Karpas-422 (cell line): ENCODE data around the gene STX11. TPM values are rescaled to one million over a fixed set of nuclear protein-coding genes. Genes with fewer than 3 reads are reported as not detected.

ENCODE experiments used
- DNase-seq: peaks from one replicate; pipeline ENCODE4 v3.0.0-alpha.2; 2015
- H2AFZ ChIP-seq: fragments of 200-600 bp; sonication (generic); 2 replicates; pipeline ENCODE4 v1.6.1; 2014; ENCODE audit warnings: antibody characterized with exemption, low read length, mixed read lengths
- H3K27ac ChIP-seq: fragments of 200-600 bp; sonication (generic); 2 replicates; pipeline ENCODE4 v1.5.1; 2014; ENCODE audit warnings: mild to moderate bottlenecking, low read length, moderate library complexity
- H3K27me3 ChIP-seq: fragments of 200-600 bp; sonication (generic); 2 replicates; pipeline ENCODE4 v1.6.1; 2014; ENCODE audit warnings: low read length, mixed read lengths
- H3K36me3 ChIP-seq: fragments of 200-600 bp; sonication (generic); 2 replicates; pipeline ENCODE4 v1.6.1; 2014; ENCODE audit warnings: low read length, mixed read lengths; ENCODE audit not compliant: insufficient read depth
- H3K4me1 ChIP-seq: fragments of 200-600 bp; sonication (generic); 2 replicates; pipeline ENCODE4 v1.6.1; 2014; ENCODE audit warnings: mild to moderate bottlenecking, low read length, mixed read lengths
- H3K4me2 ChIP-seq: fragments of 200-600 bp; sonication (generic); 2 replicates; pipeline ENCODE4 v1.6.1; 2014; ENCODE audit warnings: low read length, low read depth, mild to moderate bottlenecking; ENCODE audit not compliant: poor library complexity, severe bottlenecking
- H3K4me3 ChIP-seq: fragments of 200-600 bp; sonication (generic); 2 replicates; pipeline ENCODE4 v1.5.1; 2014; ENCODE audit warnings: mild to moderate bottlenecking, antibody characterized with exemption, low read length, mixed read lengths
- H3K79me2 ChIP-seq: fragments of 200-600 bp; sonication (generic); 2 replicates; pipeline ENCODE4 v1.6.1; 2014; ENCODE audit warnings: mild to moderate bottlenecking, low read length, mixed read lengths
- H3K9ac ChIP-seq: fragments of 200-600 bp; sonication (generic); 2 replicates; pipeline ENCODE4 v1.6.0; 2014; ENCODE audit warnings: low read length
- H3K9me2 ChIP-seq: fragments of 200-600 bp; sonication (generic), shearing (Covaris generic); replicated peaks from 2 replicates; pipeline ENCODE4 v1.6.0; 2014; ENCODE audit warnings: mild to moderate bottlenecking, low read length, moderate library complexity; ENCODE audit not compliant: insufficient read depth
- H3K9me3 ChIP-seq: fragments of 300-700, 200-600 bp; sonication (generic); 2 replicates; pipeline ENCODE4 v1.6.1; 2014; ENCODE audit warnings: low read length, mixed read lengths
- H4K20me1 ChIP-seq: fragments of 200-600 bp; sonication (generic); 2 replicates; pipeline ENCODE4 v1.6.1; 2014; ENCODE audit warnings: mild to moderate bottlenecking, antibody characterized with exemption, low read length, low read depth; ENCODE audit not compliant: insufficient read depth
- total RNA-seq: library from RNA; depleted of rRNA; stranded (reverse); fragments of >200 nt; shearing (Covaris generic); gene quantifications from 2 replicates; pipeline ENCODE4 v1.2.3, GENCODE V29; 2014; ENCODE audit warnings: low replicate concordance

STX11 gene
- total RNA-seq, 1 experiment from 2014 or later = not detected

DNA sequence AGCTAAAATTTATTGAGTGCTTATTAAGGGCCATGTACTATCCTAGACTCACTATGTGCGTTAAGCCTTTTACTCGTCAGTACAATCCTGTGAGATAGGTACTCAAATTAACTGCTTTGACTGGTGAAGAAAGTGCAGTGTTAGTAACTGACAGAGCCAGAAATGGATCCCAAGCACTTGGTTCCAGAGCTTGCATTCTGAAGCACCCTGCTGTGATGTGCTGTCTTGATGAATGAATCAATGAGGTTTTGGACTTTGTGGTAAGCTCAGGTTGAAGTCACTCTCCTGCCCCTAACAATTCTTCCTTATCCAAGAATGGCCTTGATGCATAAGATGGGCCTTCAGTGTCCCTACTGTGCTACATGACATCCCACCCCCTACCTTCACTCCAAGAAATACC is 3.7 kb downstream of the STX11 start:
- H4K20me1 ChIP-seq = no peaks in the 10 kb centered on the region
- H3K4me1 ChIP-seq = peaks cover 12% of the 10 kb centered on the region; the same call in 1 of the 2 replicates
- no peaks in the 10 kb centered on the region for H3K9me2 ChIP-seq
- H2AFZ ChIP-seq = no peak overlapping the region
- no peaks in the 10 kb centered on the region for H3K9me3 ChIP-seq
- H3K36me3 ChIP-seq = no peaks in the 10 kb centered on the region
- H3K4me3 ChIP-seq = no peak overlapping the region
- no peak overlapping the region for H3K27ac ChIP-seq
- no peak overlapping the region for H3K9ac ChIP-seq
- no peaks in the 10 kb centered on the region for H3K79me2 ChIP-seq
- H3K27me3 ChIP-seq = no peaks in the 10 kb centered on the region
- DNase-seq = no peak
- H3K4me2 ChIP-seq = no peak overlapping the region

GRCh38 chr6:144155529-144155928 is 5.2 kb downstream of the STX11 start:
- Histone ChIP-seq H3K27me3 (no peaks in the 10 kb centered on the region), H3K9me3 (no peaks in the 10 kb centered on the region), H2AFZ (no peak overlapping the region), H3K4me3 (no peak overlapping the region), H3K4me1 (peaks cover 6% of the 10 kb centered on the region; the same call in 1 of the 2 replicates), H3K27ac (no peak overlapping the region), H3K9me2 (no peaks in the 10 kb centered on the region), H3K79me2 (no peaks in the 10 kb centered on the region), H4K20me1 (no peaks in the 10 kb centered on the region), H3K4me2 (no peak overlapping the region), H3K36me3 (no peaks in the 10 kb centered on the region), H3K9ac (no peak overlapping the region)
- DNase-seq = no peak

DNA sequence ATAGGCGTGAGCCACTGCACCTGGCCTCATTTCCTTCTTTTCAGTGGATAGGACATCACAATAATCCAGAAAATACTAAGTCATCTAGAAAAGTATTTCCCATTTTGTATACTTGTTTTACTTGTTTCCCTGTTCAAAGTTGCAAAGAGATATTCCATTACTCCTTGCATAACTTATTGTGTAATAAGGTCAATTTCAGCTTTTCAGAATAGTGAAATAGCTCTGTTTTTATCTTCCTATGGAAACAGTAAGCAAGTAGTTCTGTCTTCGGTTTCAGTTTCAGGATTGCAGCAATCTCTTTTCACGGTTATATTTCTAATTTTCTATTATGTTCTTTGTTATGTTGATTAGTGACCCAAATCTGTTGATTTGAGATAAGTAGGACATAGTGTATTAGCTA is 6.0 kb downstream of the STX11 start:
- H3K4me3 ChIP-seq = no peak overlapping the region
- no peak overlapping the region for H2AFZ ChIP-seq
- no peaks in the 10 kb centered on the region for H3K4me1 ChIP-seq
- H3K27me3 ChIP-seq = no peaks in the 10 kb centered on the region
- no peaks in the 10 kb centered on the region for H3K9me3 ChIP-seq
- no peaks in the 10 kb centered on the region for H3K36me3 ChIP-seq
- no peak overlapping the region for H3K27ac ChIP-seq
- H3K9me2 ChIP-seq = no peaks in the 10 kb centered on the region
- H3K4me2 ChIP-seq = no peak overlapping the region
- no peaks in the 10 kb centered on the region for H3K79me2 ChIP-seq
- H4K20me1 ChIP-seq = no peaks in the 10 kb centered on the region
- H3K9ac ChIP-seq = no peak overlapping the region
- no peak for DNase-seq

DNA sequence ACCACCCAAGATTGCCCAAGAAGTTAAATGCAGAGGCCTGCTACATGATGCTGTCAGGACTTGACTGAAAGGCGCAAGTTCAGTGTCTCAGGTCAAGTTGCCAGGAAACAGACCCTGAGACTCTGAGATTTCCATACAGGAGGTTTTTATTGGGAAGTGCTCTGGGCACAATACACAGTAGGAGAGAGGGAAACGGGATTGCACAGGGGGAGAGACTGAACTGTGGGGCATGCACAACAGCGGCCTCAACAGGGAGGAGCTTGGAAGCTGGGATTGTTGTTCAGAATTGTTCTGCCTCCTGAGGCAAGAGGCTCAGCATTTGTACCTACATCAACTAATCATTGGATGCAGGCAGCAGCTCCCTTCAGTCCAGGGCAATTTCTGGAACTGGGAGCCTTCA is 6.7 kb downstream of the STX11 start:
- no peak overlapping the region for H3K4me2 ChIP-seq
- H3K4me1 ChIP-seq = no peaks in the 10 kb centered on the region
- no peaks in the 10 kb centered on the region for H3K36me3 ChIP-seq
- H3K79me2 ChIP-seq = no peaks in the 10 kb centered on the region
- H3K4me3 ChIP-seq = no peak overlapping the region
- no peaks in the 10 kb centered on the region for H4K20me1 ChIP-seq
- H3K9me3 ChIP-seq = no peaks in the 10 kb centered on the region
- H2AFZ ChIP-seq = no peak overlapping the region
- H3K27me3 ChIP-seq = no peaks in the 10 kb centered on the region
- H3K27ac ChIP-seq = no peak overlapping the region
- no peak for DNase-seq
- no peaks in the 10 kb centered on the region for H3K9me2 ChIP-seq
- H3K9ac ChIP-seq = no peak overlapping the region

DNA sequence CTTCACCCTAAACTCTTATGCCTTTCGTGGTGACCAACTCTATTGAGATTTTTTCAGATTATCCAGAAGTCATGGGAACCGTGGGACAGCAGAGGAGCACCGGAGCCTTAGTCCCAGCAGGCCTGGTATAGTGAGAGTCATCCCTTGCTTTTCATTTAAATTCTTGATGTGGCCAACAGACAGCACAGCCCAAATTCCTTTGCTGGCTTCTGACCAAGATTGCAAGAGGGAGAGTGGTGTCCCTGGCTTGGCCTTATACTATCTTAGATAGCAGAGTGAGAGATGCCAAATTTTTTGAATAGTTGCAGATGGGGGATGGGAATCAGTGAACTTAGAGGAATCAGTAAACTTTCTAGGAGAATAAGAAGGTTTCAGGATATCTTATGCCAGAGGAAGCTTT is 7.8 kb downstream of the STX11 start:
- H3K27me3 ChIP-seq = no peaks in the 10 kb centered on the region
- no peaks in the 10 kb centered on the region for H3K36me3 ChIP-seq
- H3K4me1 ChIP-seq = no peaks in the 10 kb centered on the region
- no peak overlapping the region for H3K4me2 ChIP-seq
- H4K20me1 ChIP-seq = no peaks in the 10 kb centered on the region
- no peak overlapping the region for H3K4me3 ChIP-seq
- no peak overlapping the region for H3K9ac ChIP-seq
- H2AFZ ChIP-seq = no peak overlapping the region
- no peaks in the 10 kb centered on the region for H3K79me2 ChIP-seq
- no peaks in the 10 kb centered on the region for H3K9me2 ChIP-seq
- no peak for DNase-seq
- no peaks in the 10 kb centered on the region for H3K9me3 ChIP-seq
- H3K27ac ChIP-seq = no peak overlapping the region

- Histone ChIP-seq H3K27me3 (no peaks in the 10 kb centered on the region), H3K27ac (no peak overlapping the region), H3K4me1 (no peaks in the 10 kb centered on the region), H3K79me2 (no peaks in the 10 kb centered on the region), H3K9me2 (no peaks in the 10 kb centered on the region), H3K9ac (no peak overlapping the region), H3K36me3 (no peaks in the 10 kb centered on the region), H3K4me2 (no peak overlapping the region), H3K9me3 (no peaks in the 10 kb centered on the region), H4K20me1 (no peaks in the 10 kb centered on the region), H3K4me3 (no peak overlapping the region), H2AFZ (no peak overlapping the region)
- no peak for DNase-seq
Measured at GRCh38 chr6:144159223-144159622, 8.9 kb downstream of the STX11 start.

DNA sequence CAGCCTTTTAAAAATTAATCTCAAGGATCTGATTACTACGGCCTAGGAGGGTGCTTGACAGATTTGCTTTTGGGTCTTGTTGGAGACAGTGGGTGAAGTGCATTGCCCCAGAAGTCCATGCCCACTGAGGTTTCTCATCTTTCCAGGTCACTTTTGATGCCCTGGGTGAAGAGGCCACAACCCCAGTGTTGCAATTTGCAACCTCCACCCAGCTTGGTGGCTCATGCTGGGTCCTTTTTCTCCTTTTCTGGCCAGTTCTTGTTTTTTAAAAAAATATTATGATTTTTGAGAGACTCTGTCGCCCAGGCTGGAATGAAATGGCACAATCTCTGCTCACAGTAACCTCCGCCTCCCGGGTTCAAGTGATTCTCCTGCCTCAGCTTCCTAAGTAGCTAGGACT is 9.4 kb downstream of the STX11 start:
- Histone ChIP-seq H3K4me2 (no peak overlapping the region), H3K4me3 (no peak overlapping the region), H3K9ac (no peak overlapping the region), H3K79me2 (no peaks in the 10 kb centered on the region), H3K27me3 (no peaks in the 10 kb centered on the region), H3K27ac (no peak overlapping the region), H4K20me1 (no peaks in the 10 kb centered on the region), H3K36me3 (no peaks in the 10 kb centered on the region), H2AFZ (no peak overlapping the region), H3K4me1 (no peaks in the 10 kb centered on the region), H3K9me3 (no peaks in the 10 kb centered on the region), H3K9me2 (no peaks in the 10 kb centered on the region)
- no peak for DNase-seq

- no peaks in the 10 kb centered on the region for H3K27me3 ChIP-seq
- DNase-seq = no peak
- H3K4me1 ChIP-seq = no peaks in the 10 kb centered on the region
- H3K9ac ChIP-seq = no peak overlapping the region
- H3K27ac ChIP-seq = no peak overlapping the region
- H3K36me3 ChIP-seq = no peaks in the 10 kb centered on the region
- no peaks in the 10 kb centered on the region for H3K9me3 ChIP-seq
- H2AFZ ChIP-seq = no peak overlapping the region
- H3K4me2 ChIP-seq = no peak overlapping the region
- H3K4me3 ChIP-seq = no peak overlapping the region
- H3K79me2 ChIP-seq = no peaks in the 10 kb centered on the region
- no peaks in the 10 kb centered on the region for H3K9me2 ChIP-seq
- H4K20me1 ChIP-seq = no peaks in the 10 kb centered on the region
Measured at GRCh38 chr6:144160431-144161005, 10.2 kb downstream of the STX11 start.

DNA sequence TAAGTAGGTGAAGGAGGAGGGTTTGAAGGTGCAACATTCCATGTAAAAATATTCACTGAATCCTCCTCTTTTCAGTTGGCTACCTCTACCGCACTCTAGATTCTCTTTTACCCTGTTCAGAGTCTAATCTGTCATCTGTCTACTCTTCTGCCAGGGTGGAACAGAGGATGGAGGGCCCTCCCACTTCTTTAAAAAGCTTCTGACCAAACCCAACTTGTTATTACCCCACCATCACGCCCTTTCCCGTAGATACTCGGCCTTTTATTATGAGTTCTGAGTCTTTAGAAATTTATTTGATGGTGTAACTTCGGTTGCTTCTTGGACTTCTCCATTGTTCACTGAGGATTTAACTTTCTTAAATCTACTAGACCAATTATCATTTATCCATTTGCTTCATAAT is 11.7 kb downstream of the STX11 start:
- no peaks in the 10 kb centered on the region for H3K27me3 ChIP-seq
- H3K4me2 ChIP-seq = no peak overlapping the region
- H3K4me1 ChIP-seq = no peaks in the 10 kb centered on the region
- H3K36me3 ChIP-seq = no peaks in the 10 kb centered on the region
- no peaks in the 10 kb centered on the region for H3K9me2 ChIP-seq
- H3K27ac ChIP-seq = no peak overlapping the region
- H3K9me3 ChIP-seq = no peaks in the 10 kb centered on the region
- H4K20me1 ChIP-seq = no peaks in the 10 kb centered on the region
- no peak overlapping the region for H2AFZ ChIP-seq
- no peak for DNase-seq
- H3K4me3 ChIP-seq = no peak overlapping the region
- no peaks in the 10 kb centered on the region for H3K79me2 ChIP-seq
- H3K9ac ChIP-seq = no peak overlapping the region
